K562 (cell line): Measurements from ENCODE around the gene RAB3D. TPM values are rescaled to one million over a fixed set of nuclear protein-coding genes. Genes with fewer than 3 reads are reported as not detected.

Experiments
- ARID2 ChIP-seq: fragments of 450-650 bp; IDR thresholded peaks from 2 replicates; pipeline ENCODE4 v1.6.1; 2017; ENCODE audit warnings: antibody characterized with exemption, mild to moderate bottlenecking
- BDP1 ChIP-seq: IDR thresholded peaks from 3 replicates; pipeline ENCODE4 v1.6.1; 2011; ENCODE audit not compliant: insufficient read length, insufficient read depth
- CBX1 ChIP-seq: sonication (generic); IDR thresholded peaks from 2 replicates; pipeline ENCODE4 v1.6.1; 2016; ENCODE audit warnings: antibody characterized with exemption, low read depth, mild to moderate bottlenecking
- CHD2 ChIP-seq: IDR thresholded peaks from 2 replicates; pipeline ENCODE4 v1.6.1; 2011; ENCODE audit warnings: low read depth, low read length
- CSDE1 ChIP-seq, 2 experiments: fragments of 450-650 bp; IDR thresholded peaks; 2 replicates each; pipeline ENCODE4 v1.6.1; 2016; ENCODE audit warnings: mild to moderate bottlenecking in 1 of 2
- ESRRB ChIP-seq: fragments of 250-450 bp; sonication (Bioruptor Pico); IDR thresholded peaks from 2 replicates; pipeline ENCODE4 v1.5.0; 2020; ENCODE audit warnings: mild to moderate bottlenecking, moderate library complexity, borderline replicate concordance
- FOSL1 ChIP-seq: fragments of 200-800 bp; sonication (Bioruptor generic); conservative IDR thresholded peaks from 2 replicates; pipeline ENCODE4 v1.6.1; 2016; ENCODE audit warnings: missing genetic modification characterization, missing compliant biosample characterization
- KDM2B ChIP-seq: fragments of 250-450 bp; sonication (Bioruptor Pico); IDR thresholded peaks from 2 replicates; pipeline ENCODE4 v1.8.0; 2021; ENCODE audit warnings: mild to moderate bottlenecking, moderate library complexity
- KDM4B ChIP-seq, 2 experiments: fragments of 450-650 bp in 1 of 2; sonication (generic) in 1 of 2; IDR thresholded peaks; 2 replicates each; pipeline ENCODE4 v1.6.1; 2016 to 2017; ENCODE audit warnings: borderline replicate concordance in 2 of 2, antibody characterized with exemption in 1 of 2, low read depth in 1 of 2, mild to moderate bottlenecking in 1 of 2
- L3MBTL2 ChIP-seq: fragments of 450-650 bp; IDR thresholded peaks from 2 replicates; pipeline ENCODE4 v1.6.1; 2016; ENCODE audit warnings: mild to moderate bottlenecking, moderate library complexity
- LEF1 ChIP-seq: fragments of 450-650 bp; IDR thresholded peaks from 2 replicates; pipeline ENCODE4 v1.6.1; 2016; ENCODE audit warnings: mild to moderate bottlenecking
- MAZ ChIP-seq, 2 experiments: fragments of 450-650 bp in 1 of 2; sonication (generic) in 1 of 2; formaldehyde crosslinking; IDR thresholded peaks in 1 of 2; conservative IDR thresholded peaks in 1 of 2; 2 replicates each; pipeline versions ENCODE4 v1.4.0 to v1.5.0; 2020; ENCODE audit warnings: mild to moderate bottlenecking in 1 of 2, missing genetic modification reagents in 1 of 2
- NFIX ChIP-seq: fragments of 250-450 bp; sonication (Bioruptor Pico); IDR thresholded peaks from 2 replicates; pipeline ENCODE4 v1.4.0; 2020; ENCODE audit warnings: low read depth, mild to moderate bottlenecking, moderate library complexity
- SIN3A ChIP-seq, 2 experiments: fragments of 150-350 bp in 1 of 2; IDR thresholded peaks; 2 replicates each; pipeline ENCODE4 v1.6.1; 2011 to 2016; ENCODE audit warnings: borderline replicate concordance in 2 of 2, low read depth in 2 of 2, low read length in 2 of 2, mild to moderate bottlenecking in 2 of 2, moderate library complexity in 2 of 2; ENCODE audit not compliant: control insufficient read depth in 1 of 2
- SMARCA4 ChIP-seq: fragments of 450-650 bp; IDR thresholded peaks from 2 replicates; pipeline ENCODE4 v1.6.1; 2016
- SMARCA5 ChIP-seq: fragments of 450-650 bp; IDR thresholded peaks from 2 replicates; pipeline ENCODE4 v1.6.1; 2016
- SNRNP70 ChIP-seq: fragments of 200-400 bp; formaldehyde crosslinking; optimal IDR thresholded peaks from 2 replicates; pipeline ENCODE3; 2017; ENCODE audit warnings: low read depth, low read length
- SPI1 ChIP-seq: IDR thresholded peaks from 2 replicates; pipeline ENCODE4 v1.6.1; 2011; ENCODE audit warnings: low read depth, low read length, control low read depth, borderline replicate concordance
- SRSF9 ChIP-seq: fragments of 200-400 bp; formaldehyde crosslinking; IDR thresholded peaks from 2 replicates; pipeline ENCODE4 v1.6.1; 2017; ENCODE audit warnings: low read depth, low read length, borderline replicate concordance
- XRCC5 ChIP-seq: fragments of 200-400 bp; formaldehyde crosslinking; IDR thresholded peaks from 2 replicates; pipeline ENCODE4 v1.6.1; 2017; ENCODE audit warnings: low read depth, mild to moderate bottlenecking, low read length
- ZBTB1 ChIP-seq: sonication (generic); formaldehyde crosslinking; IDR thresholded peaks from 2 replicates; pipeline ENCODE4 v1.8.1; 2023; ENCODE audit warnings: missing genetic modification reagents, low read depth, mild to moderate bottlenecking, borderline replicate concordance
- ZBTB7A ChIP-seq: IDR thresholded peaks from 2 replicates; pipeline ENCODE4 v1.6.1; 2011; ENCODE audit warnings: low read depth, mild to moderate bottlenecking, low read length, moderate library complexity, borderline replicate concordance; ENCODE audit not compliant: control insufficient read depth
- ZFPM2 ChIP-seq: fragments of 250-450 bp; sonication (Bioruptor Pico); IDR thresholded peaks from 2 replicates; pipeline ENCODE4 v1.5.1; 2022; ENCODE audit warnings: mild to moderate bottlenecking
- ZNF77 ChIP-seq: fragments of 250-450 bp; sonication (Bioruptor Pico); IDR thresholded peaks from 2 replicates; pipeline ENCODE4 v1.5.0; 2020
- polyA plus RNA-seq, 8 experiments: library from polyadenylated mRNA; depleted of rRNA in 4 of 8; stranded (reverse) in 5 of 8; unstranded in 3 of 8; fragments of >200 nt; fragmentation: Nextera tagmentation in 2 of 8; fragmentation: Illumina TruSeq in 1 of 8; extraction: Ambion mirVana in 2 of 8; extraction: Trizol in 1 of 8; gene quantifications; 2 replicates each; pipeline versions ENCODE4 v1.2.1 to v1.2.3, GENCODE V29; 2011 to 2014; ENCODE audit warnings: inconsistent platforms in 1 of 8, missing spikeins in 1 of 8
- total RNA-seq, 7 experiments: library from RNA; depleted of rRNA in 6 of 7; stranded (reverse); fragments of >200 nt in 6 of 7; fragmentation: Illumina TruSeq in 2 of 7; extraction: Trizol in 2 of 7; gene quantifications; 2 replicates each; pipeline versions ENCODE4 v1.2.1 to v1.2.3, GENCODE V29; 2011 to 2021; ENCODE audit warnings: low replicate concordance in 1 of 7
- TF ChIP-seq, protein P1 (sequence below): sonication (generic); formaldehyde crosslinking; IDR thresholded peaks from 2 replicates; pipeline ENCODE4 v1.8.0; 2022; ENCODE audit warnings: mild to moderate bottlenecking, low read depth, missing genetic modification reagents
- TF ChIP-seq, protein P2 (sequence below): sonication (generic); formaldehyde crosslinking; IDR thresholded peaks from 2 replicates; pipeline ENCODE4 v1.8.1; 2023; ENCODE audit warnings: mild to moderate bottlenecking, missing genetic modification reagents

RAB3D gene
- total and polyA plus RNA-seq, 9 of the 15 experiments (the other 6 are each of a cell fraction or from before 2014, with no cell fraction given), result 0.34 to 3.3 (median 1.3) TPM

DNA sequence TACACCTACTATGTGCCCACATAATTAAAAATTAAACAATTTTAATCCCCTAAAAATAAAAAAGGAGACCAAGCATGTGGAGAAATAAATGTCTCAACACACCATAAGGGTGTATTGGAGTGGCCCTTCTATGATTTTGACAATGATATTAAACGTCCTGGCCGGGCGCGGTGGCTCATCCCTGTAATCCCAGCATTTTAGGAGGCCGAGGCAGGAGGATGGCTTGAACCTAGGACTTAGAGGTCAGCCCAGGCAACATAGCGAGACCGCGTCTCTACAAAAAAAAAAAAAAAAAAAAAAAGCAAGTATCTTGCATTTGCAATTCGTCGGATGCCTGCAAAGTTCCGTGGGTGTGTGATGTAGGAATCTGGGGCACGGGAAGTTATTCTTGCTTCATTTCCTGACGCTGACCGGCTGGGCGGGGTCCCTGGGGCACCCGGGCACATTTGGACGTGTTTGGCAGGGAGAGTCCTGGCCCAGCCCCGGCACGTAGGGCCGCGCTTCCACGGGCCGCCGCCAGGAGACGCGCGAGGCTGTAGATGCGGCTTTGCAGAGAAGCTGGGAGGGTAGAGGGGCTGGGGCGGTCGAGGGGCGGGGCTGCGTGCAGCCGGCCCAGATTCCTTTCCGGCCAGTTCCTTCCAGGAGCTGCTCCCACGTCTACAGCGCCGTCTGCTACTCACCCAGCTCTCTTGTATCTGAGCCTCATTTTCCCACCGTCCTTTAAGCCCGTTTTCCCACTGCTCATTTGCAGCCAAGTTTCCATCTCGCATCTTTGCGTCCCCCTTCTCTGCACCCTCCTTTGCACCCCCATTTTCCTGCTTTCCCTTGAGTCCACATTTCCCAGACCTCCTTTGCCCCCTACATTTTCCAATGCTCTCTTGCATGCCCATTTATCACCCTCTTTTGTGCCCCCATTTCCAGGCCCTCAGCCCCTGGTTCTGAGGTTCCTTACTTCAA lies 45.7 kb downstream of the RAB3D start (continued):
- TF ChIP-seq, protein P1, sequence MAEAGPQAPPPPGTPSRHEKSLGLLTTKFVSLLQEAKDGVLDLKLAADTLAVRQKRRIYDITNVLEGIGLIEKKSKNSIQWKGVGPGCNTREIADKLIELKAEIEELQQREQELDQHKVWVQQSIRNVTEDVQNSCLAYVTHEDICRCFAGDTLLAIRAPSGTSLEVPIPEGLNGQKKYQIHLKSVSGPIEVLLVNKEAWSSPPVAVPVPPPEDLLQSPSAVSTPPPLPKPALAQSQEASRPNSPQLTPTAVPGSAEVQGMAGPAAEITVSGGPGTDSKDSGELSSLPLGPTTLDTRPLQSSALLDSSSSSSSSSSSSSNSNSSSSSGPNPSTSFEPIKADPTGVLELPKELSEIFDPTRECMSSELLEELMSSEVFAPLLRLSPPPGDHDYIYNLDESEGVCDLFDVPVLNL (CRISPR knock-in tag), result no peak
- TF ChIP-seq ZFPM2 (CRISPR knock-in tag) (no peak), FOSL1 (no peak), ZBTB1 (CRISPR knock-in tag) (no peak), SIN3A (IDR thresholded peaks at IDR 0.05; ENCODE audit: borderline replicate concordance in 2 of 2, control insufficient read depth in 1 of 2, low read depth in 2 of 2, low read length in 2 of 2) (no peak), CSDE1 (IDR thresholded peaks at IDR 0.05) (no peak), MAZ (CRISPR knock-in tag; conservative IDR thresholded peaks at IDR 0.05 in 1 of 2, IDR thresholded peaks at IDR 0.05 in 1 of 2) (peak; percentile 89 to 96), SMARCA5 (peak; percentile 62; the same call in 1 of the 2 replicates), SNRNP70 (no peak), L3MBTL2 (0 out of 2 replicates have a peak, but pooled peaks have one; percentile 13), KDM4B (IDR thresholded peaks at IDR 0.05; ENCODE audit: borderline replicate concordance in 2 of 2, low read depth in 1 of 2) (no peak), CHD2 (no peak), XRCC5 (0 out of 2 replicates have a peak, but pooled peaks have one; percentile 57), ZNF77 (CRISPR knock-in tag) (no peak), NFIX (CRISPR knock-in tag) (no peak), CBX1 (no peak), ARID2 (peak; percentile 82), ZBTB7A (peak; percentile 91), ESRRB (CRISPR knock-in tag) (no peak), KDM2B (CRISPR knock-in tag) (no peak), SMARCA4 (no peak), BDP1 (no peak), LEF1 (no peak), SPI1 (0 out of 2 replicates have a peak, but pooled peaks have one; percentile 5), SRSF9 (no peak)
- TF ChIP-seq, protein P2, sequence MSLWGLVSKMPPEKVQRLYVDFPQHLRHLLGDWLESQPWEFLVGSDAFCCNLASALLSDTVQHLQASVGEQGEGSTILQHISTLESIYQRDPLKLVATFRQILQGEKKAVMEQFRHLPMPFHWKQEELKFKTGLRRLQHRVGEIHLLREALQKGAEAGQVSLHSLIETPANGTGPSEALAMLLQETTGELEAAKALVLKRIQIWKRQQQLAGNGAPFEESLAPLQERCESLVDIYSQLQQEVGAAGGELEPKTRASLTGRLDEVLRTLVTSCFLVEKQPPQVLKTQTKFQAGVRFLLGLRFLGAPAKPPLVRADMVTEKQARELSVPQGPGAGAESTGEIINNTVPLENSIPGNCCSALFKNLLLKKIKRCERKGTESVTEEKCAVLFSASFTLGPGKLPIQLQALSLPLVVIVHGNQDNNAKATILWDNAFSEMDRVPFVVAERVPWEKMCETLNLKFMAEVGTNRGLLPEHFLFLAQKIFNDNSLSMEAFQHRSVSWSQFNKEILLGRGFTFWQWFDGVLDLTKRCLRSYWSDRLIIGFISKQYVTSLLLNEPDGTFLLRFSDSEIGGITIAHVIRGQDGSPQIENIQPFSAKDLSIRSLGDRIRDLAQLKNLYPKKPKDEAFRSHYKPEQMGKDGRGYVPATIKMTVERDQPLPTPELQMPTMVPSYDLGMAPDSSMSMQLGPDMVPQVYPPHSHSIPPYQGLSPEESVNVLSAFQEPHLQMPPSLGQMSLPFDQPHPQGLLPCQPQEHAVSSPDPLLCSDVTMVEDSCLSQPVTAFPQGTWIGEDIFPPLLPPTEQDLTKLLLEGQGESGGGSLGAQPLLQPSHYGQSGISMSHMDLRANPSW (CRISPR knock-in tag), result peak; percentile 69; the same call in 1 of the 2 replicates
